Measurements from ENCODE around the gene USH2A. TPM values are rescaled to one million over a fixed set of nuclear protein-coding genes. Genes with fewer than 3 reads are reported as not detected.

The USH2A gene
- total and polyA plus RNA-seq, 3 donors from 2014 or later, result 1.6 to 2.5 (median 1.8) TPM

DNA sequence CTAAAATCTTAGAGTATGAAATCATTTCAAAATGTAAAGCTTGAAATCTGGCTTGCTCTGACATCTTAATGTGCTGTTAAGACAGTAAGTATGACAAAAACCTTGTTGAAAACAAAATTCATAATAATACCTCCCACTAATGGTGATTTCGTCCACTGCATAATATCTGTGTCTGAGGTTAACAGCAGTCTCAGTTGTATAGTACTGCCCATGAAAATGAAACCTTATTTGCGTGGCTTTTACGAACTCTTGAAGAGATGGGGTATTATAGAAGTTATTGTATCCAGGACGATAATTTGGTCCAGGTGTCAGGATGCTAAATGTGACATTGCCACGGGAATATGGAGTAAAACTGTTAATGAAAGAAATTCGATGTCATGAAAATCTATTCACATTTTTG lies 99.9 kb downstream of the USH2A start:
- no peaks in the 10 kb centered on the region for H3K4me1 ChIP-seq
- intact Hi-C loops (cut with DNase I; ENCODE audit: low total_unique reads), result no loop called here
- no peaks in the 10 kb centered on the region for H3K36me3 ChIP-seq (ENCODE audit: low read depth, missing control alignments)
- H3K27ac ChIP-seq, result no peak overlapping the region
- no peaks in the 10 kb centered on the region for H3K27me3 ChIP-seq
- no peaks in the 10 kb centered on the region for H3K9me3 ChIP-seq
- WGBS, 2 donors, result 82 to 86% methylated on average over 6 of the region's 6 CpGs
- no peak for DNase-seq
- H3K4me3 ChIP-seq, result no peak overlapping the region
- no peak for TF ChIP-seq POLR2A (IDR thresholded peaks at IDR 0.05)
- TF ChIP-seq, protein P1, sequence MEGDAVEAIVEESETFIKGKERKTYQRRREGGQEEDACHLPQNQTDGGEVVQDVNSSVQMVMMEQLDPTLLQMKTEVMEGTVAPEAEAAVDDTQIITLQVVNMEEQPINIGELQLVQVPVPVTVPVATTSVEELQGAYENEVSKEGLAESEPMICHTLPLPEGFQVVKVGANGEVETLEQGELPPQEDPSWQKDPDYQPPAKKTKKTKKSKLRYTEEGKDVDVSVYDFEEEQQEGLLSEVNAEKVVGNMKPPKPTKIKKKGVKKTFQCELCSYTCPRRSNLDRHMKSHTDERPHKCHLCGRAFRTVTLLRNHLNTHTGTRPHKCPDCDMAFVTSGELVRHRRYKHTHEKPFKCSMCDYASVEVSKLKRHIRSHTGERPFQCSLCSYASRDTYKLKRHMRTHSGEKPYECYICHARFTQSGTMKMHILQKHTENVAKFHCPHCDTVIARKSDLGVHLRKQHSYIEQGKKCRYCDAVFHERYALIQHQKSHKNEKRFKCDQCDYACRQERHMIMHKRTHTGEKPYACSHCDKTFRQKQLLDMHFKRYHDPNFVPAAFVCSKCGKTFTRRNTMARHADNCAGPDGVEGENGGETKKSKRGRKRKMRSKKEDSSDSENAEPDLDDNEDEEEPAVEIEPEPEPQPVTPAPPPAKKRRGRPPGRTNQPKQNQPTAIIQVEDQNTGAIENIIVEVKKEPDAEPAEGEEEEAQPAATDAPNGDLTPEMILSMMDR (IDR thresholded peaks at IDR 0.05), result no peak

DNA sequence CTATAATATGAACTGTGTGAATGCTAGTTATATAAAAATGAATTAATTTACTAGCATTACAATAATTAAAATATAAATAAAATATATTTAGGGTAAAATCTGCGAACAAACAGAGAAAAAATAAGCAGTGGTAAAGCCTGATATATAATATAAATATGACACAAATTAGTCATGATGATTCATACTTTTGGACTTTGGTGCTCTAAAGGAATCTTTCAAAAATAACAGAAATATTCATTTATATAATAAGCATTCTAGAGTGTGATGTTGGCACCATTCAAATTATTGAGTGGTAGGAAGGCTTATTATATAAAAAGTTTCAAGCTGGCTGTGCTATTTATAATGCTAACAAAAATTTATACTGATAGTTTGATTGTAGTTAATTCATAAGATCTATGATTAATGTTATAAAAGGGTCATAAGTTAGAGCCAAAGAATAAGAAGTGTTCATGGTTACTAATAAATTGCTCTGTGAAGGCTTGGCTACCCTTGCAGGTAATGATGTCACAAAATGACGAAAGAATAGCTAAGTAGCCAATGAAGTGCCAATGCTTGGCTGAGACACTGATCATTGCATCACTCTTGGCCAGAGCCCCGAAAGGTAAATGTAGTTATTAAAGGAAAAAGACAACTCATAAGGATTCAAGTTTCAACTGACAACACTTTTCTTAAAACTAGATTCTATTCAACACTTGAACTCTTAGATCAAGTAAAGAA lies 108.7 kb downstream of the USH2A start:
- Histone ChIP-seq H3K27ac (no peak overlapping the region), H3K9me3 (no peaks in the 10 kb centered on the region), H3K27me3 (no peaks in the 10 kb centered on the region), H3K36me3 (ENCODE audit: low read depth, missing control alignments) (no peaks in the 10 kb centered on the region), H3K4me1 (no peaks in the 10 kb centered on the region), H3K4me3 (no peak overlapping the region)
- WGBS, 2 donors, result 87 to 92% methylated on average over 3 of the region's 3 CpGs
- intact Hi-C loops (cut with DNase I; ENCODE audit: low total_unique reads), result no loop called here
- DNase-seq, result no peak
- TF ChIP-seq POLR2A (IDR thresholded peaks at IDR 0.05), result no peak
- TF ChIP-seq, protein P1 (IDR thresholded peaks at IDR 0.05), result no peak

DNA sequence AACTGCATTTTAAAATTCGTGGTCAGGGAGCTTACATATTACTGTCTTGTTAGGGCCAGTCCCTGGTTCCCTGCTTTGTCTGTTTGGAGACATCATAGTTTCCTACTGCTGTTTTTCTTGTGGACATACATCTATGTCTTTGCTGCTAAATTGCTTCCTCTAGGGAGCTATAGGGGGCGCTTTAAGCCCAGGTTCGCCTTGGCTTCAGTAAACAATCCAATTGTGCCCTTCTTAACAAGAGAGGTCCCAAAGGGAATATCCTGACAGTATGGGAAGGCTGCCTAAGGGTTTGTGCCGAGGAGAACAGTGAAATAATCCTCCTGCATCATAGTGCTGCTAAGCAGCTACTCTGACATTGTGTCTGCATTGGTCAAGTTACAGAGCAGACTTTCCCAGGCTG lies 112.5 kb downstream of the USH2A start:
- no peak for TF ChIP-seq POLR2A (IDR thresholded peaks at IDR 0.05)
- TF ChIP-seq, protein P1 (IDR thresholded peaks at IDR 0.05), result peak in 1 of 3 experiments; percentile 36
- intact Hi-C loops (cut with DNase I; ENCODE audit: low total_unique reads), result no loop called here

DNA sequence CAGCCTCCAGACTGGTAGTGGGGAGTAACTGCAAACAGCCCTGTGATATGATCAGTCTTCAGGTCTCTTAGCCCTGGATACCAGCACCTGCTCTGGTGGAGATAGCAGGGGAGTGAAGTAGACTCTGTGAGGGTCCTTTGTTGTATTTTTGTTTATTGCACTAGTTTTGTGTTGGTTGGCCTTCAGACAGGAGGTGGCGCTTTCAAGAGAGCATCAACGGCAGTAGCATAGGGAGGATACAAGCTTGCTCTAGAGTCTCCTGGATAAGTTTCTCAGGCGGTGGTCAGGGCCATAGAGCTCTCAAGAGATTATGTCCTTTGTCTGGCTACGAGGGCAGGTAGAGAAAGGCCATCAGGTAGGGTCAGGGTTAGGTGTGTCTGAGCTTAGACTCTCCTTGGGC lies 116.4 kb downstream of the USH2A start:
- WGBS, 2 donors, result 90 to 94% methylated on average over 4 of the region's 4 CpGs
- H3K4me3 ChIP-seq, result no peak overlapping the region

More for the DNA sequence above, 112.5 kb downstream of the USH2A start:
- H3K4me1 ChIP-seq, result no peaks in the 10 kb centered on the region
- H3K27me3 ChIP-seq, result no peaks in the 10 kb centered on the region
- H3K4me3 ChIP-seq, result peak overlapping the region in 1 of 2 donors; percentile 4
- no peaks in the 10 kb centered on the region for H3K9me3 ChIP-seq
- no peak overlapping the region for H3K27ac ChIP-seq
- no peaks in the 10 kb centered on the region for H3K36me3 ChIP-seq (ENCODE audit: low read depth, missing control alignments)
- 2 to 9% methylated on average over 3 to 4 of the region's 4 CpGs for WGBS, 2 donors
- DNase-seq, result peak; percentile 54

More for the DNA sequence above, 116.4 kb downstream of the USH2A start:
- Histone ChIP-seq H3K9me3 (no peaks in the 10 kb centered on the region), H3K27me3 (no peaks in the 10 kb centered on the region), H3K27ac (no peak overlapping the region), H3K36me3 (ENCODE audit: low read depth, missing control alignments) (no peaks in the 10 kb centered on the region), H3K4me1 (no peaks in the 10 kb centered on the region)
- intact Hi-C loops (cut with DNase I; ENCODE audit: low total_unique reads), result no loop called here
- DNase-seq, result no peak
- TF ChIP-seq, protein P1 (IDR thresholded peaks at IDR 0.05), result no peak
- TF ChIP-seq POLR2A (IDR thresholded peaks at IDR 0.05), result no peak

Measured in testis (tissue), 3 donors.